ENCODE measurements around the gene FAM13A. TPM values are rescaled to one million over a fixed set of nuclear protein-coding genes. Genes with fewer than 3 reads are reported as not detected.

Gene FAM13A
- total and polyA plus RNA-seq, 10 donors: 2.7 to 24.9 (median 18.3) TPM

DNA sequence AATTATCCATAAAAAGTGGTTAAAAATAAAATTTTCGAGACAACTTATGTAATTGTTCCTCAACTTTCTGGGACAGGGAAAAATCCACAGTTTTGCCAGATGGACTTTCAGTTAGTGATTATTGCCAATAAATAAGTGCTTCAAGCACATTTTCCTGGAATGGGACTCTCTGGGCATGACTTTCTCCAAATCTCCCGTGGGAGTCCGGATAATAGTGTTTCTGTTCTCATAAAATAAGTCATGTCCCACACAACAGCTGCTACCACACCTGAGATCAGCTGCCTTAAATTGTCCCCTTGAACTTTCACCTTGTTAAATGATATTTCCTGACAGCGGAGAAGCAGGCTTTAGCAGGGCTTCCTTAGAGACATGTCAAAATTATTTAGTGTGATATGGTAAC lies 226.0 kb downstream of the FAM13A start:
- no peaks in the 10 kb centered on the region for H3K36me3 ChIP-seq
- DNase-seq: no peak
- no peak overlapping the region for H3K27ac ChIP-seq
- no peaks in the 10 kb centered on the region for H3K4me1 ChIP-seq
- H3K9me3 ChIP-seq: no peaks in the 10 kb centered on the region
- 51 to 74% (median 67%) methylated on average over 4 of the region's 4 CpGs for WGBS, 5 donors
- intact Hi-C loops (cut with DNase I; ENCODE audit: low total_unique reads): no loop called here
- H3K4me3 ChIP-seq: no peak overlapping the region
- no peak for TF ChIP-seq POLR2A (IDR thresholded peaks at IDR 0.05)
- no peak for TF ChIP-seq CTCF (IDR thresholded peaks at IDR 0.05 in 8 of 11, conservative IDR thresholded peaks at IDR 0.05 in 3 of 11)
- TF ChIP-seq POLR2AphosphoS5 (IDR thresholded peaks at IDR 0.05): no peak
- no peaks in the 10 kb centered on the region for H3K27me3 ChIP-seq (replicated peaks in 1 of 7)

DNA sequence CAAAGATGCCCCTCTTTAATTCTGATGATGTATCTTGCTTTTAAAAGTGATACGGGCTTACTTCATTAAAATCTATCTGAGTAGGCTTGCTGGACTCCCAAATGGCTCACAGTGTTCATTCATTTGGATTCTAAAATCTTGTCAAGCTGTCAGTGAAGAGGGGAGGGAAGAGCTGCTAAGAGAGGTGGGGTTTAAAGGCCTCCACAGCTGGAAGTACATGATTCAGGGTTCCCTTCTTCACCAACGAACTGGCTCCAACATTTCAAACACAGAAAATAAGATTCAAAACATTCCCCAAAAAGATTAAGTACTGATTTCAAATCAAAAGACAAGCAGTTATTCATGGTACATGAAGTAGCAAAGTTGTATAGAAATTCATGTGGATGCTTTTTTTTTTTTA lies 226.4 kb downstream of the FAM13A start:
- Histone ChIP-seq H3K36me3 (no peaks in the 10 kb centered on the region), H3K27ac (no peak overlapping the region), H3K4me3 (no peak overlapping the region), H3K27me3 (replicated peaks in 1 of 7) (no peaks in the 10 kb centered on the region), H3K4me1 (no peaks in the 10 kb centered on the region), H3K9me3 (no peaks in the 10 kb centered on the region)
- intact Hi-C loops (cut with DNase I; ENCODE audit: low total_unique reads): no loop called here
- 61 to 74% (median 68%) methylated on average over 2 of the region's 2 CpGs for WGBS, 5 donors
- no peak for DNase-seq
- TF ChIP-seq CTCF (IDR thresholded peaks at IDR 0.05 in 8 of 11, conservative IDR thresholded peaks at IDR 0.05 in 3 of 11) (no peak), POLR2AphosphoS5 (IDR thresholded peaks at IDR 0.05) (no peak)

- Histone ChIP-seq H3K4me3 (no peak overlapping the region), H3K27me3 (replicated peaks in 1 of 7) (no peaks in the 10 kb centered on the region), H3K9me3 (no peaks in the 10 kb centered on the region), H3K4me1 (peaks cover 0 to 3% (median under 1%) of the 10 kb centered on the region in 6 donors), H3K27ac (no peak overlapping the region), H3K36me3 (no peaks in the 10 kb centered on the region)
- 0 to 51% (median 29%) methylated on average over 1 of the region's 1 CpG for WGBS, 5 donors
- no peak for DNase-seq
- intact Hi-C loops (cut with DNase I; ENCODE audit: low total_unique reads): no loop called here
- no peak for TF ChIP-seq POLR2A (IDR thresholded peaks at IDR 0.05)
- no peak for TF ChIP-seq POLR2AphosphoS5 (IDR thresholded peaks at IDR 0.05)
- TF ChIP-seq CTCF (IDR thresholded peaks at IDR 0.05 in 8 of 11, conservative IDR thresholded peaks at IDR 0.05 in 3 of 11): no peak
Observed at GRCh38 chr4:88828842-88829571, 228.0 kb downstream of the FAM13A start.

GRCh38 chr4:88827442-88827841 lies 229.5 kb downstream of the FAM13A start:
- Histone ChIP-seq H3K4me1 (peaks cover 0 to 19% (median 10%) of the 10 kb centered on the region in 6 donors), H3K36me3 (no peaks in the 10 kb centered on the region), H3K4me3 (no peak overlapping the region), H3K9me3 (no peaks in the 10 kb centered on the region), H3K27me3 (replicated peaks in 1 of 7) (no peaks in the 10 kb centered on the region), H3K27ac (no peak overlapping the region)
- no peak for DNase-seq
- intact Hi-C loops (cut with DNase I; ENCODE audit: low total_unique reads): no loop called here
- 74 to 89% (median 83%) methylated on average over 2 of the region's 2 CpGs for WGBS, 5 donors
- no peak for TF ChIP-seq POLR2AphosphoS5 (IDR thresholded peaks at IDR 0.05)
- TF ChIP-seq CTCF (IDR thresholded peaks at IDR 0.05 in 8 of 11, conservative IDR thresholded peaks at IDR 0.05 in 3 of 11): no peak
- no peak for TF ChIP-seq POLR2A (IDR thresholded peaks at IDR 0.05)
